Tibial nerve (tissue), 4 donors: Measurements from ENCODE around the gene CDKN1C.

Source experiments
- CTCF ChIP-seq, 5 experiments: fragments of 200-600 bp in 3 of 5; fragments of 450-650 bp in 2 of 5; sonication (generic) in 3 of 5; IDR thresholded peaks; one replicate each; pipeline ENCODE4 v1.5.1; 2016 to 2019; ENCODE audit warnings: antibody characterized with exemption in 5 of 5, mild to moderate bottlenecking in 3 of 5, moderate library complexity in 2 of 5
- EP300 ChIP-seq, 2 donors: sonication (generic); formaldehyde crosslinking; IDR thresholded peaks; one replicate each; pipeline ENCODE4 v1.6.1; 2017; ENCODE audit warnings: antibody characterized with exemption in 2 of 2, mild to moderate bottlenecking in 1 of 2
- POLR2A ChIP-seq, 2 donors: fragments of 450-650 bp; IDR thresholded peaks; one replicate each; pipeline ENCODE4 v1.6.1; 2017; ENCODE audit warnings: antibody characterized with exemption in 2 of 2, mild to moderate bottlenecking in 2 of 2, moderate library complexity in 2 of 2

GRCh38 chr11:2835751-2836150 is 49.8 kb downstream of the CDKN1C start:
- TF ChIP-seq POLR2A (IDR thresholded peaks at IDR 0.05) (no peak), CTCF (IDR thresholded peaks at IDR 0.05) (no peak), EP300 (IDR thresholded peaks at IDR 0.05) (no peak)
